NCI-H1694 treated with DMSO at 0.1 percent for 48 hours (cell line): Measurements from ENCODE around the gene AOPEP.

Source experiments
- DNase-seq: peaks from one replicate; lab custom pipeline; 2025; lab: John Stamatoyannopoulos, UW

AOPEP gene

GRCh38 chr9:94899464-94900221 lies 173.1 kb downstream of the AOPEP start:
- DNase-seq = no peak

- no peak for DNase-seq
These were observed 173.9 kb downstream of the AOPEP start for GRCh38 chr9:94900222-94901018.

- no peak for DNase-seq
These were observed 174.5 kb downstream of the AOPEP start for GRCh38 chr9:94901019-94901363.

- DNase-seq = no peak
These were observed 177.5 kb downstream of the AOPEP start for GRCh38 chr9:94903961-94904421.

GRCh38 chr9:94904806-94905205 lies 178.3 kb downstream of the AOPEP start:
- DNase-seq = no peak

GRCh38 chr9:94905606-94906005 lies 179.1 kb downstream of the AOPEP start:
- DNase-seq = no peak

- DNase-seq = no peak
These were observed 179.7 kb downstream of the AOPEP start for GRCh38 chr9:94906181-94906580.

GRCh38 chr9:94906713-94907112 lies 180.2 kb downstream of the AOPEP start:
- no peak for DNase-seq

- no peak for DNase-seq
These were observed 180.9 kb downstream of the AOPEP start for GRCh38 chr9:94907264-94907936.

- DNase-seq = no peak
These were observed 181.6 kb downstream of the AOPEP start for GRCh38 chr9:94908011-94908563.

GRCh38 chr9:94908583-94909249 lies 182.2 kb downstream of the AOPEP start:
- no peak for DNase-seq

GRCh38 chr9:94909250-94909894 lies 182.9 kb downstream of the AOPEP start:
- DNase-seq = no peak

- no peak for DNase-seq
These were observed 183.6 kb downstream of the AOPEP start for GRCh38 chr9:94909965-94910730.

GRCh38 chr9:94911211-94911610 lies 184.7 kb downstream of the AOPEP start:
- DNase-seq = no peak

- no peak for DNase-seq
These were observed 185.6 kb downstream of the AOPEP start for GRCh38 chr9:94911986-94912635.

GRCh38 chr9:94912700-94913249 lies 186.3 kb downstream of the AOPEP start:
- no peak for DNase-seq

- no peak for DNase-seq
These were observed 187.1 kb downstream of the AOPEP start for GRCh38 chr9:94913550-94913949.

GRCh38 chr9:94915476-94916450 lies 189.3 kb downstream of the AOPEP start:
- DNase-seq = no peak

GRCh38 chr9:94916956-94917355 lies 190.5 kb downstream of the AOPEP start:
- no peak for DNase-seq
